Fibroblast of villous mesenchyme (primary cell): ENCODE results near the gene USH1G. TPM values are rescaled to one million over a fixed set of nuclear protein-coding genes. Genes with fewer than 3 reads are reported as not detected.
A peak's percentile ranks its signal among the peaks of the same experiment; 100 is the strongest.

Experiments used
- DNase-seq: peaks from one replicate; pipeline ENCODE4 v3.0.0-alpha.2; 2010; ENCODE audit warnings: low read depth
- H3K4me3 ChIP-seq: 2 replicates; pipeline ENCODE4 v1.5.1; 2011; ENCODE audit warnings: low read depth, mild to moderate bottlenecking, low read length
- CTCF ChIP-seq: IDR thresholded peaks from 2 replicates; pipeline ENCODE4 v1.5.1; 2012; ENCODE audit warnings: low read depth, mild to moderate bottlenecking, low read length; ENCODE audit not compliant: insufficient read depth
- total RNA-seq: library from RNA; depleted of rRNA; stranded (reverse); fragments of >200 nt; gene quantifications from 2 replicates; pipeline ENCODE4 v1.2.3, GENCODE V29; 2012

The USH1G gene
- total RNA-seq, 1 donor, result not detected

- no peak overlapping the region for H3K4me3 ChIP-seq
- DNase-seq, result no peak
- no peak for TF ChIP-seq CTCF
These were observed 7.5 kb upstream of the USH1G start for GRCh38 chr17:74930535-74931036.

GRCh38 chr17:74928786-74929185, 5.7 kb upstream of the USH1G start:
- no peak for TF ChIP-seq CTCF
- no peak for DNase-seq
- H3K4me3 ChIP-seq, result no peak overlapping the region

DNA sequence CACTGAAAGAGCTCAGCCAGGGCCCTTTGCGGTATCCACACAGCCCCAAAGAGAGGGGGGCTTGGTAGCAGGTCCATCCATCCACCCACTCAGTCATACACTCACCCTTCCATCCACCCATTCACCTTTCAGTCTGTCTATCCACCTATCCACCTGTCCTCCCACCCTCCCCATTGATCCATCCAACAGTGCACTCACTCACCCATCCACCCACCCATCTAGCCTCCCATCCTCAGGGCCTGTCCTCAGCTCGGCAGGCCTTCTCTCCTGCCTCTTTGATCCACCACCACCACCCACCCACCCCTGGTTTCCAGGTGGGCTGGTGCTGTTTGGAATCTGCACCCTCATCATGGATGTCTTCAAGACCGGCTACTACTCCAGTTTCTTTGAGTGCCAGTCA, 2.2 kb upstream of the USH1G start:
- TF ChIP-seq CTCF, result no peak
- no peak for DNase-seq
- H3K4me3 ChIP-seq, result no peak overlapping the region

- DNase-seq, result no peak
- no peak for TF ChIP-seq CTCF
- H3K4me3 ChIP-seq, result peak within 1 kb of the TSS; percentile 27
These were observed 1.3 kb upstream of the USH1G start, which contains the start of gene OTOP2 for GRCh38 chr17:74924250-74924948. TSS of gene OTOP2 (plus strand) at chr17:74924273. CDS start at chr17:74924633, 360 bp downstream.

GRCh38 chr17:74923538-74924249, 639 bp upstream of the USH1G start:
- TF ChIP-seq CTCF, result peak; percentile 55
- peak overlapping the region; percentile 27 for H3K4me3 ChIP-seq
- DNase-seq, result peak; percentile 30

- TF ChIP-seq CTCF, result no peak
- DNase-seq, result no peak
- no peak overlapping the region for H3K4me3 ChIP-seq
These were observed 883 bp downstream of the USH1G start for GRCh38 chr17:74922172-74922571.
